Esophagus muscularis mucosa (tissue), 4 donors: ENCODE results near the gene FETUB.

Experiments used
- EP300 ChIP-seq: sonication (generic); formaldehyde crosslinking; IDR thresholded peaks from one replicate; pipeline ENCODE4 v1.6.1; 2017; ENCODE audit warnings: antibody characterized with exemption
- POLR2A ChIP-seq: fragments of 450-650 bp; IDR thresholded peaks from one replicate; pipeline ENCODE4 v1.6.1; 2017; ENCODE audit warnings: antibody characterized with exemption, moderate library complexity, mild to moderate bottlenecking, low read depth
- POLR2AphosphoS5 ChIP-seq, 2 donors: sonication (generic); formaldehyde crosslinking; IDR thresholded peaks; one replicate each; pipeline ENCODE4 v1.6.1; 2017; ENCODE audit warnings: antibody characterized with exemption in 2 of 2
- TF ChIP-seq, protein P1 (sequence below), 3 experiments: fragments of 200-600 bp in 2 of 3; fragments of 450-650 bp in 1 of 3; sonication (generic) in 2 of 3; IDR thresholded peaks; one replicate each; pipeline ENCODE4 v1.5.1; 2017 to 2019; ENCODE audit warnings: antibody characterized with exemption in 3 of 3, mild to moderate bottlenecking in 2 of 3, moderate library complexity in 1 of 3

DNA sequence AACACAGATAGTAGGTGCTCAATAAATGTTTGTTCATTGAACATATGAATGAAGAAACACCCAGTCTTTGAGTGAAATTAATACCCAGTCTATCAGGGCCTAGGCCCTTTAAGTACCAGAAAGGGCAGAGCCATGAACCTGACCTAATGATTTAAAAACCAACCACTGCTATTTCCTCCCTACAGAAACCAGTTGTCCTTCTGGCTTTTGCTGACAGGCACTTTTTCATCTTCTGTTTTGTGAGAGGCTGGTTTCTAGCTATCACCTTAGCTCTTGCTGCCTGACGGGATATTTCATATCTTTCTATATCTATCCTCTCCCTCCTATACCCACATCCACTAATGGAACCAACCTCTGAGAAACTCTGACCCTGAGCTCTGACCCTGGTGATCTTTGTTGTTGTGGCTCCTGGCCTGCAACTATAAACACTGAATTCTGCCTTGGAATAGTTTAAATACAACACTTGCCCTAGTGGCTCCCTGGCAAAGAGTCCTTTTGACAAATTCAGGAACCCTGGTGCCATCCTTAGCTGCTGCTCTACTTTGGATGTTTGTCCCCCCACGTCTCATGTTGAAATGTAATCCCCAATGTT, 31.5 kb upstream of the FETUB start:
- TF ChIP-seq, protein P1, sequence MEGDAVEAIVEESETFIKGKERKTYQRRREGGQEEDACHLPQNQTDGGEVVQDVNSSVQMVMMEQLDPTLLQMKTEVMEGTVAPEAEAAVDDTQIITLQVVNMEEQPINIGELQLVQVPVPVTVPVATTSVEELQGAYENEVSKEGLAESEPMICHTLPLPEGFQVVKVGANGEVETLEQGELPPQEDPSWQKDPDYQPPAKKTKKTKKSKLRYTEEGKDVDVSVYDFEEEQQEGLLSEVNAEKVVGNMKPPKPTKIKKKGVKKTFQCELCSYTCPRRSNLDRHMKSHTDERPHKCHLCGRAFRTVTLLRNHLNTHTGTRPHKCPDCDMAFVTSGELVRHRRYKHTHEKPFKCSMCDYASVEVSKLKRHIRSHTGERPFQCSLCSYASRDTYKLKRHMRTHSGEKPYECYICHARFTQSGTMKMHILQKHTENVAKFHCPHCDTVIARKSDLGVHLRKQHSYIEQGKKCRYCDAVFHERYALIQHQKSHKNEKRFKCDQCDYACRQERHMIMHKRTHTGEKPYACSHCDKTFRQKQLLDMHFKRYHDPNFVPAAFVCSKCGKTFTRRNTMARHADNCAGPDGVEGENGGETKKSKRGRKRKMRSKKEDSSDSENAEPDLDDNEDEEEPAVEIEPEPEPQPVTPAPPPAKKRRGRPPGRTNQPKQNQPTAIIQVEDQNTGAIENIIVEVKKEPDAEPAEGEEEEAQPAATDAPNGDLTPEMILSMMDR (IDR thresholded peaks at IDR 0.05) = no peak
- no peak for TF ChIP-seq EP300
- TF ChIP-seq POLR2A = no peak
- no peak for TF ChIP-seq POLR2AphosphoS5 (IDR thresholded peaks at IDR 0.05)
